Ascending aorta (tissue), 2 donors: ENCODE results near the gene KIAA1549. TPM values are rescaled to one million over a fixed set of nuclear protein-coding genes. Genes with fewer than 3 reads are reported as not detected.

Experiments used
- DNase-seq, 2 donors: peaks; one replicate each; pipeline ENCODE4 v3.0.0-alpha.2; 2019; ENCODE audit warnings: low spot score in 2 of 2
- H3K27ac ChIP-seq, 2 donors: fragments of 200-600 bp; sonication (generic); one replicate each; pipeline ENCODE4 v1.5.1; 2016 to 2017; ENCODE audit warnings: mild to moderate bottlenecking in 1 of 2
- H3K27me3 ChIP-seq: fragments of 200-600 bp; sonication (generic); one replicate; pipeline ENCODE4 v1.5.1; 2017
- H3K36me3 ChIP-seq, 2 donors: fragments of 200-600 bp; sonication (generic); one replicate each; pipeline ENCODE4 v1.5.1; 2016
- H3K4me1 ChIP-seq, 2 donors: fragments of 200-600 bp; sonication (generic); one replicate each; pipeline ENCODE4 v1.5.1; 2016 to 2017; ENCODE audit warnings: mild to moderate bottlenecking in 1 of 2
- H3K4me3 ChIP-seq, 2 donors: fragments of 200-600 bp; sonication (generic); one replicate each; pipeline ENCODE4 v1.5.1; 2016 to 2017; ENCODE audit warnings: mild to moderate bottlenecking in 1 of 2
- H3K9me3 ChIP-seq, 2 donors: fragments of 200-600 bp; sonication (generic); one replicate each; pipeline ENCODE4 v1.5.1; 2016
- CTCF ChIP-seq, 3 experiments: fragments of 200-600 bp in 2 of 3; fragments of 450-650 bp in 1 of 3; sonication (generic) in 2 of 3; IDR thresholded peaks; one replicate each; pipeline ENCODE4 v1.5.1; 2016 to 2019; ENCODE audit warnings: antibody characterized with exemption in 3 of 3, mild to moderate bottlenecking in 1 of 3, moderate library complexity in 1 of 3
- intact Hi-C: fragments of 100-400 bp; cut with DNase I; formaldehyde crosslinking; loops from one replicate; pipeline ENCODE4 v1.15.1; 2023
- total RNA-seq: library from RNA; depleted of rRNA; stranded (reverse); fragments of >200 nt; gene quantifications from one replicate; pipeline ENCODE4 v1.1.0, GENCODE V29; 2016

Gene KIAA1549
- total RNA-seq, 1 donor from 2014 or later, result 0.11 TPM

DNA sequence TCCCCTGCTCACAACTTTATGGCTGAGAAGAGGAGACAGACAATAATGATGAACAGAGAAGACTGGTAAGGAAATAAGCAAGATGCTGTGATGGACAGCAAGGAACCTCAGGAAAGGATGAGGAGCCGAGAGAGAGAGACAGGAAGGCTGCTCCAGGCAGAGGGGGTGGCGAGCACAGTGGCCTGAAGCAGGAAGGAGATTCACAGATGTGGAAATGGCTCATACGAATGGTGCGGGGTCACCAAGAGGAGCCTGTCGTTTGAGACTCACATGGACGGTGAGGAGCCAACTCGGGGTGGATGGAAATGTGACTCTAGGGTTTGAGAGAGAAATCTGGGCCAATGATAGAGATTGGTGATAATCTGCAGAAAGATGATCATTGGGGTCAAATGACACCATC is 43.7 kb downstream of the KIAA1549 start:
- no peaks in the 10 kb centered on the region for H3K9me3 ChIP-seq
- no peaks in the 10 kb centered on the region for H3K36me3 ChIP-seq
- no peaks in the 10 kb centered on the region for H3K27me3 ChIP-seq
- H3K27ac ChIP-seq, result no peak overlapping the region
- no peaks in the 10 kb centered on the region for H3K4me1 ChIP-seq
- intact Hi-C loops, result no loop called here
- no peak overlapping the region for H3K4me3 ChIP-seq
- DNase-seq, result no peak
- TF ChIP-seq CTCF (IDR thresholded peaks at IDR 0.05), result no peak

GRCh38 chr7:138935465-138936011 is 45.7 kb downstream of the KIAA1549 start:
- Histone ChIP-seq H3K9me3 (no peaks in the 10 kb centered on the region), H3K36me3 (no peaks in the 10 kb centered on the region), H3K27me3 (no peaks in the 10 kb centered on the region), H3K4me3 (no peak overlapping the region), H3K27ac (no peak overlapping the region), H3K4me1 (no peaks in the 10 kb centered on the region)
- intact Hi-C loops, result no loop called here
- no peak for DNase-seq
- TF ChIP-seq CTCF (IDR thresholded peaks at IDR 0.05), result no peak

DNA sequence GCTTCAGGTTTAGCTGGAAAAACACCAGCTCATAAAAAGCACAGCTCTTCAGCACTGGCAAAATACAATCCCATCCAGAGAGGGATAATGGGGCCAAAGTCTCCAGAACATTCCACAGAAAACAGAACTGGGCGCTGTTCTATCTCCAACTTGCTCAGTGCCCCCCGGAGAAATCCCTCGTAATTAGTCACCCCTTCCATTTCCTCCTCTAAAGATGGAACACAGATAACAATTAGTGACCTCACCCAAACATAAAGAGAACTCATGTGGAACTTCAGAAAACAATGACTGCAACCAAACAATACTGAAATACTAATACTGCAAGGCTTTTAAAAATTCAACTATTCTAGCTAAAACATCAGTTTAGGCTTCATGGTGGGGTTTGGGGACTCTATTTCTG is 46.3 kb downstream of the KIAA1549 start:
- no peaks in the 10 kb centered on the region for H3K27me3 ChIP-seq
- no peak for DNase-seq
- H3K27ac ChIP-seq, result no peak overlapping the region
- no peak overlapping the region for H3K4me3 ChIP-seq
- intact Hi-C loops, result no loop called here
- no peaks in the 10 kb centered on the region for H3K9me3 ChIP-seq
- no peaks in the 10 kb centered on the region for H3K4me1 ChIP-seq
- no peaks in the 10 kb centered on the region for H3K36me3 ChIP-seq
- TF ChIP-seq CTCF (IDR thresholded peaks at IDR 0.05), result no peak

DNA sequence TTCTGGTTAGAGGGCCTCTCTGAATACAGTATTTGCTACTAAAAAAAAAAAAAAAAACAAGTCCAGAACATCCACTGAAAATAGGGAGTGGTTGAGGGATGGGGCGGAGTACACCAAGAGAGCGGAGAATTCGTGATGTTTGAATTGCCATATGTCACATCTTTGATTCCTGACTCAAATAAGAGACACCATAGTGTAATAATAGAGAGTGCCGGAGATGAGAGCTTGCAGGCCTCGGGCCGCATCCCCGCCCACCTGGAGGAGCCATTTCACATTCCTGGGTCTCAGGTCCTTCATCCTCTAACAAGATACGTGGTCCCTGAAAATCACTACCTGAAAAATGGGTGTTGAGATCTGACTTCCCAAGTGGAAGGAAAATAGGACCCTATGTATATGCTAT is 46.8 kb downstream of the KIAA1549 start:
- no peak overlapping the region for H3K4me3 ChIP-seq
- no peaks in the 10 kb centered on the region for H3K4me1 ChIP-seq
- H3K27me3 ChIP-seq, result no peaks in the 10 kb centered on the region
- intact Hi-C loops, result no loop called here
- H3K9me3 ChIP-seq, result no peaks in the 10 kb centered on the region
- no peak for TF ChIP-seq CTCF (IDR thresholded peaks at IDR 0.05)
- H3K27ac ChIP-seq, result no peak overlapping the region
- no peak for DNase-seq
- H3K36me3 ChIP-seq, result no peaks in the 10 kb centered on the region

DNA sequence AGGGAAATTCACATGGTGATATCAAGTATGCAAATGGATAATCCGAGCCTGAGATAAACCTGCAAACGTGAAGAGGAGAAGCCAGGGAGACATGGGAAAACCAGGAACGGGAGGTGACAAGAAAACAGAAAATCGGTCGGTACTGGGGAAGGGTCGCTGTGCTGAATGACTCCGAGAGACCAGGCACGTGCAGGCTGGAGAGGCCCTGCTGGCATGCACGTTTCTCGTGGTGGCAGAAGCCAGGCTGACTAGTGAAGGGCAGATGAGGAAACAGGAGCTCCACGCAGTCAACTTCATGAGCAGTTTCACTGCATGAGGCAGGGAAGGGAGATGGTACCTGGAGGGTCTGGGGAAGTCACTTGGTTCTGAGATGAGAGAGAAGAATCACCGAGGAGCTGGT is 48.3 kb downstream of the KIAA1549 start:
- intact Hi-C loops, result no loop called here
- TF ChIP-seq CTCF (IDR thresholded peaks at IDR 0.05), result no peak
- Histone ChIP-seq H3K9me3 (no peaks in the 10 kb centered on the region), H3K4me1 (no peaks in the 10 kb centered on the region), H3K27ac (no peak overlapping the region), H3K4me3 (no peak overlapping the region), H3K36me3 (no peaks in the 10 kb centered on the region), H3K27me3 (no peaks in the 10 kb centered on the region)
- DNase-seq, result no peak

DNA sequence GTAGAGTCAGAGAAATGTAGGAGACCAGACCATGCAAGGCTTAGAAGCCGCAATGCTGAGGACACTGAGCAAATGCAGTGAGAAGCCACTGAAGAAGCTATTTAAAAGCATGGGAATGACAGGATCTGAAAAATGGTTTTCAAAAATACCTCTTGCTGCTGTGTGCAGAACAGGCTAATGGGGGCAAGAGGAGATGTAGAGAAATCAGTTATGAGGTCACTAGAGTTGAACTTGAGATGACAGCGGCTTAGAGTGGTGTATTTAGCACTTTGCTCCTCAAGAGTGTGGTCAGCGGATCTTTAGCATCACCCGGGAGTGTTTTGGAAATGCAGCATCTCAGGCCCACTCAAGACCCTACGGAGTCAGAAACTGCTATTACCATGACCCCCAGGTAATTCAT is 48.8 kb downstream of the KIAA1549 start:
- H3K27me3 ChIP-seq, result no peaks in the 10 kb centered on the region
- TF ChIP-seq CTCF (IDR thresholded peaks at IDR 0.05), result no peak
- no peak overlapping the region for H3K27ac ChIP-seq
- H3K36me3 ChIP-seq, result no peaks in the 10 kb centered on the region
- no peaks in the 10 kb centered on the region for H3K4me1 ChIP-seq
- no peaks in the 10 kb centered on the region for H3K9me3 ChIP-seq
- no peak for DNase-seq
- intact Hi-C loops, result no loop called here
- H3K4me3 ChIP-seq, result no peak overlapping the region
